GM21515 (cell line): ENCODE results near the gene FXYD6.
"Not testable (repeated sequence)": the region's sequence is repeated elsewhere in the genome, so short reads cannot be mapped to it uniquely, and the experiment has no call there.

Source experiments
- ATAC-seq: cut with Tn5 transposase; IDR thresholded peaks from one replicate; pipeline ENCODE4 v1.9.1; 2021; ENCODE audit not compliant: unreplicated experiment

FXYD6 gene

GRCh38 chr11:117871160-117871559, 5.3 kb downstream of the FXYD6 start:
- ATAC-seq = no peak

- ATAC-seq = no peak
These were observed 6.1 kb downstream of the FXYD6 start for GRCh38 chr11:117870103-117870952.

DNA sequence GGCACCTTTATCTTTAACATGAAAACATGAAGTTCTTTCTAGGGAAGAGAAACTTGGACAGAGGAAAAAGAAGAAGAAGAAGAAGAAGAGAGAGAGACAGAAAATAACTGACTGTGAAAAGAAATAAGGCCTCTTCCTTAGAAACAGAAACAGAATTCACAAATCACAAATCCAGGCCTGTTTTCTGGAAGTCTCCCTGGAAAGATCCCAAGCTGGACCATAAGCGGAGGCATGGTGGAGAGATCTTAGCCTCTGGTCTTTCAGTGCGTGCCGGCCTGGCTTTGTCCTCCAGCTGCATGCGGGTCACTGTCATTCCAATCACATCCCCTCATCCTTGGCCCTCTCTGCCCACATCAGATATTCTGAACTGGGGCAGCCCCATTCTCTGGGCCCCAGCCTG, 6.9 kb downstream of the FXYD6 start:
- no peak for ATAC-seq

- no peak for ATAC-seq
These were observed 7.5 kb downstream of the FXYD6 start for GRCh38 chr11:117868815-117869561.

- ATAC-seq = no peak
These were observed 8.4 kb downstream of the FXYD6 start for GRCh38 chr11:117868088-117868487.

- ATAC-seq = no peak
These were observed 9.9 kb downstream of the FXYD6 start for GRCh38 chr11:117866526-117866925.

DNA sequence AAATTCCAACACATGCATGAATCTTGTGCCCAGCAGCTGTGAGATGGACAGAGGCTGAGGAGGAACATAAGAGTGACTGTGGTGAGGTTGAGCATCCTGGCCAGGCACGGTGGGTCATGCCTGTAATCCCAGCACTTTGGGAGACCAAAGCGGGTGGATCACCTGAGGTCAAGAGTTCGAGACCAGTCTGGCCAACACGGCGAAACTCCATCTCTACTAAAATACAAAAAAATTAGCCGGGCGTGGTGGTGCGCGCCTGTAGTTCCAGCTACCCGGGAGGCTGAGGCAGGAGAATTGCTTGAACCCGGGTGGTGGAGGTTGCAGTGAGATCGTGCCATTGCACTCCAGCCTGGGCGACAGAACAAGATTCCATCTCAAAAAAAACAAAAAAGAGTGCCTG, 10.9 kb downstream of the FXYD6 start:
- not testable (repeated sequence) for ATAC-seq

DNA sequence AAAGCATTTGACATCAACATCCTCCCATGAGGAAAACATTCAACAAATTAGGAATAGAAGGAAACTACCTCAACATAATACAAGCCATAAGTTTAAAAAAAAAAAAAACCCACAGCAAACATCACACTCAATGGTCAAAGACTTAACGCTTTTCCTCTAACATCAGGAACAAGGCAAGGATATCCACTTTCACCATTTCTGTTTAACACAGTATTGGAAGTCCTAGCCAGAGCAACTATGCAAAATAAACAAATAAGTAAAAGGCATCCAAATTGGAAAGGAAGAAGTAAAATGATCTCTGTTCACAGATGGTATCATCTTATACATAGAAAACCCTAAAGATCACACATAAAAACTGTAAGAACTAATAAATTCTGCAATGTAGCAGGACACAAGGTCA, 13.1 kb downstream of the FXYD6 start:
- ATAC-seq = no peak

GRCh38 chr11:117862753-117863152, 13.7 kb downstream of the FXYD6 start:
- ATAC-seq = no peak

DNA sequence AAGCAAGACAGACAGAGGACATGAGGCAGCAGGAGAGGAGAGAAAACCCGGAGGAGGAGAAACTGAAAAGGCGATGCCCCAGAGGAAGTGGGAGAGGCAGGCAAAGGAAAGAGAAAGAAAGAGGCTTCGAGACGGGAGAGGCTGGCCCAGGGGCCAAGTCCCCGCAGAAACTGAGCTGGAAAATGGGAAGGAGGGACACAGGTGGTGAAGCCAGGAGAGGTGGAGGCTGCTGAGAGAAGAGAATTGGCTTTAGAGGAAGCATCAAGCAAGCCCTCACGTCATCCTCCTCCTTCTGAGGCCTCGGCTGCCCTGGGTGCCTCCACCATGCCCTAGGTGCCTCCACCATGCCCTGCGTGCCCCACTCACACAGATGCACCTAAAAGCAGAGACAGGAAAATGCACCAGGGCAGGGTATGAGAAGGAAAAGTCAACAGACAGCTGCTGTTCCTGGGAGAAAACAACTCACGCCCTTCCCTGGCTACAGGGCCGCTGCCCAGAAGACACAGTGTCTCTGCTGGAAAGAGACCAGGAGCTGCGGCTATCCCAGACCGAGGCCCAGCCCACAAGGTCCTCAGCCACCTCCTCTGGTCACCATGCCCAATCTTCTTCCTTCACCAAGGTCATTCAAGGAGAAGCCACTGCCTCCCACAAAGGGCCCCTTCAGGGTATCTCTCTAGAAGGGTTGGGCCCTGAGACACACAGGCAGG, 14.3 kb downstream of the FXYD6 start:
- no peak for ATAC-seq

DNA sequence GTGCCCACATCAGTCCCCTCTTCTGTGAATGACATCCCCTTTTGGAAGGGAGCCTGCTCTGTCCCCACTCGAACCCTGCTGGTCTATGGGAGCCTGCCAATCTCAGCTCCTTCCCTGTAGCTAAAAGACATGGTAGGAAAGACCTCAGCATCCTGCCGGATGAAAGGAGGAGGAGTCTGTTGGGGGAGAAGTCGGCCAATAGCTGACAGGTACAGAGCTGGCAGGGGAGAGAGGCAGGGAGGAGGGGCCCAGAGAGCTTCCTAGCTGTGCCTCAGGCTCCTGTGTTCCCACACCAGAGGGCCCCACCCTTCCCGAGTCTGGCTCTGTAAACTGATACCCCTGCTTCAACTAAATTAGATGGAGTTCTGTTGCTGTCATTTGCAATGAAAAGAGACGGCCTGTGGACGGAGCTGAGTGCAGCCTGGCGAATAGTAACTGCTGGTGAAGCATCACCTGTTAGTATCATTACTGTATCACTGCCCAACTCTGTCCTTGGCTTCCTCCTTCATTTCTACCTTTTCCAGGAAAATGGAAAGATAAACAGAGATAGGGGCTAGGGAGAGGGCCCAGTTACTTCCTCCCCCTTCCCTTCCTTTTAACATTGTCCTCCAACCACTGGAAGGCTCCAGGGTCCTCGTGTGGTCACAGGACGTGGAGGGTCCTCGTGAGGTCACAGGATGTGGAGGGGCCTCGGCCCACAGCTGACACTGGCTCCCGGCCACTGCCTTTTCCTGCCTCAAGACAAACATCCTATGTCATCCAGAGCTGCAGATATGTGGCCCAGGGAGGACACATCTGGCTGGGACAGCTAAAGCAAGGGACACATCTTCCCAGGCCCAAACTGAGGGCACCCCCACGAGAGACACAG, 15.1 kb downstream of the FXYD6 start:
- no peak for ATAC-seq

GRCh38 chr11:117860139-117860538, 16.3 kb downstream of the FXYD6 start:
- ATAC-seq = no peak

GRCh38 chr11:117859488-117860112, 16.9 kb downstream of the FXYD6 start:
- ATAC-seq = no peak

DNA sequence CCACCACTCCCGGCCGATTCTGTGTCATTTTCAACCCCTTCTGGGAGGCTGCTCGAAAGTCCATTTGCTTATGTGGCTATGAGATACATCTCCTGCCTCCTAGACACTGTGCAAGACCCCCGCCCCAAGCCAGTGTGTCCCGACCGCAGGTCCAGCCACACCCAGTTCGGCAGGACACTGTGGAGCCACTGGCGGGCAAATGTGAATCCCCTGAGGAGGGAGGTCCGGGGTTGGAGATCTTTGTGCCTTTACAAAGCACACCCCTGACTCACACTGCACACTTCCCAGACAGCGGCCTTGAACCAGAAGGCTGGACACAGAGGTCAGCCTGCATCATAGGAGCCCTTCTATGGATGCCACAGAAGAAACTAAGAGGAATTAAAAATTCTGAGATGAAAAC, 17.4 kb downstream of the FXYD6 start:
- no peak for ATAC-seq

- no peak for ATAC-seq
These were observed 18.6 kb downstream of the FXYD6 start for GRCh38 chr11:117857734-117858414.

GRCh38 chr11:117855912-117856651, 20.4 kb downstream of the FXYD6 start:
- no peak for ATAC-seq

GRCh38 chr11:117855186-117855845, 21.1 kb downstream of the FXYD6 start:
- ATAC-seq = no peak

DNA sequence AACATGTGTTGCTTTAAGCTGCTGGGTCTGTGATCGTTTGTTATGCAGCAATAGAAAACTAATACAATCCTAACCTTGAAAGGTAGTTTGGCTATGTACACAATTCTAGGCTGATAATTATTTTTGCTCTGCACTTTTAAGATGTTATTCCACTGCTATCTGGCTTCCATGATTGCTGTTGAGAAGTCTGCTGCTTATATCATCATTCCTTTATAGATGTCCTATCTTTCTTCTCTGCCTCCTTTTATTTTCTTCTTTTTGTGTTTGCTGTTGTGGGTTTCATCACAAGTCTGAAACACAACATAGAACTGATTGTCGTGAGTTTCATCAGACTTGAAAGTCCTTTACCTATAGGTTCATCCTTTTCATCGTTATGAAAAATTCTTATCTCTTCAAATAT, 24.1 kb downstream of the FXYD6 start:
- no peak for ATAC-seq
